NCI-H128 (cell line): ENCODE measurements around the gene MLLT10.
"Not testable (repeated sequence)": the region's sequence is repeated elsewhere in the genome, so short reads cannot be mapped to it uniquely, and the experiment has no call there.

Experiments used
- DNase-seq: peaks from one replicate; lab custom pipeline; 2025; ENCODE audit not compliant: unreplicated experiment; lab: John Stamatoyannopoulos, UW

MLLT10 gene

GRCh38 chr10:21692916-21693315 lies 158.9 kb downstream of the MLLT10 start:
- no peak for DNase-seq

DNA sequence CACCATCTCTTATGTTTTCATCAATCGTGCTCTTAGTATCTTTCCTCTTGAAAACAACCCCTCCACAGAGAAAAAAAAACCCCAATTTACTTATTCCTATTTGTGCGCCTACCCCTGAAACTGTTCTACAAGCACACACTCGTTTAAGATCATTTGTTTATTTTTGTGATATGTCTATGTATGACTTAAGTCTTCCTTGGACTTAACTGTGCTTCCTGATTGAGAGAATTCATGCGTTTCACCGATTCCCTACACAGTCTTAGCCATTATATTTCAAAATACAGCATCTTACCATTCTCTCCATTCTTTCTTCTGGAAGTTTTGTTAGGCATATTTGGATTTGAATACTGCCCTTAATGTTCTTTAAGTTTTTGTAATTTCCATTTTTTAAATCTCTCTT lies 159.4 kb downstream of the MLLT10 start:
- no peak for DNase-seq

GRCh38 chr10:21694631-21695030 lies 160.6 kb downstream of the MLLT10 start:
- no peak for DNase-seq

- DNase-seq: no peak
These were observed 162.3 kb downstream of the MLLT10 start for GRCh38 chr10:21696302-21696701.

DNA sequence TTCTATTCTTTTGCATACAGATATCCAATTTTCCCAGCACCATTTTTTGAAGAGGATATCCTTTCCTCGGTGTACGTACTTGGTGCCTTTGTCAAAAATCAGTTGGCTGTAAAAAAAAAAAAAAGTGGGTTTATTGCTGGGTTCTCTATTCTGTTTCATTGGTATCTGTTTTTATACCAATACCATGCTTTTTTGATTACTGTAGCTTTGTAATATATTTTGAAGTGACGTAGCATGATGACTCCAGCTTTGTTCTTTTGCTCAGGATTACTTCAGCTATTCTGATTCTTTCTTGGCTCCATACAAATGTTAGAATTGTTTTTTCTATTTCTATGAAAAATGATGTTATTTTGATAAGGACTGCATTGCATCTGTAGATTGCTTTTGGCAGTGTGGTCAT lies 165.5 kb downstream of the MLLT10 start:
- no peak for DNase-seq

DNA sequence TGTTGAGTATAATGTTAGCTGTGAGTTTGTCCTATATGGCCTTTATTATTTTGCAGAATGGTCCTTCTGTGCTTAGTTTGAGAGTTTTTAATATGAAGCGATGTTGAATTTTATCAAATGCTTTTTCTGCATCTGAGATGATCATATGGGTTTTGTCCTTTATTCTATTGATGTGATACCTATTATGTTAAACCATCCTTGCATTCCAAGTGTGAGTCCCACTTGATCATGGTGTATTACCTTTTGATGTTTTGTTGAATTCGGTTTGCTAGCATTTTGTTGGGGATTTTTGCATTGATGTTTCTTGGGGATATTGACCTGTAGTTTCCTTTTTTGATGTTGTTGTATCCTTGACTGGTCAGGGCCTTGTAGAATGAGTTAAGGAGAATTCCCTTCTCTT lies 166.4 kb downstream of the MLLT10 start:
- DNase-seq: no peak

GRCh38 chr10:21702633-21703111 lies 168.6 kb downstream of the MLLT10 start:
- no peak for DNase-seq

GRCh38 chr10:21705142-21705827 lies 171.3 kb downstream of the MLLT10 start:
- no peak for DNase-seq

GRCh38 chr10:21705828-21706176 lies 171.8 kb downstream of the MLLT10 start:
- DNase-seq: no peak

GRCh38 chr10:21707498-21707897 lies 173.5 kb downstream of the MLLT10 start:
- no peak for DNase-seq

- no peak for DNase-seq
These were observed 178.9 kb downstream of the MLLT10 start for GRCh38 chr10:21712975-21713374.

- DNase-seq: no peak
These were observed 181.6 kb downstream of the MLLT10 start for GRCh38 chr10:21715531-21716195.

GRCh38 chr10:21717437-21718054 lies 183.5 kb downstream of the MLLT10 start:
- DNase-seq: not testable (repeated sequence)

DNA sequence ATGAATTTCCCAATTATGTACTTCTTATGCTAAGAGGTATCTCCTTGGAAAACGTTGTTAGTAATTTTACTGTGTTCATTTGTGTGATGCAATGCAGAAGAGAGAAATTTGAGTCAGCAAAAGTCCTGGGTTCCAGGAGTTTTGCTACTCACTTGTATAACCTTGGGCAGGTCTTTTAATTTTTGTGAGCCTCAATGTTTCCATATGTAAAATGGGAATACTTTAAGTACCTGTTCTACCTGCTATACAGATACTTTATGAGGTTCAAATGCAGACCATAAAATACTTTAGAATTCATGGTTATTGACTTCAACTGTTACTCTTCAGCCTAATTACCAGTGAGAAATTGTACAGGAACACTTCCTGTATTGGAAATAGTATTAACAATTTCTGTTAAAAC lies 185.5 kb downstream of the MLLT10 start:
- no peak for DNase-seq

GRCh38 chr10:21720090-21720489 lies 186.1 kb downstream of the MLLT10 start:
- DNase-seq: no peak

GRCh38 chr10:21721000-21721665 lies 187.1 kb downstream of the MLLT10 start:
- no peak for DNase-seq

DNA sequence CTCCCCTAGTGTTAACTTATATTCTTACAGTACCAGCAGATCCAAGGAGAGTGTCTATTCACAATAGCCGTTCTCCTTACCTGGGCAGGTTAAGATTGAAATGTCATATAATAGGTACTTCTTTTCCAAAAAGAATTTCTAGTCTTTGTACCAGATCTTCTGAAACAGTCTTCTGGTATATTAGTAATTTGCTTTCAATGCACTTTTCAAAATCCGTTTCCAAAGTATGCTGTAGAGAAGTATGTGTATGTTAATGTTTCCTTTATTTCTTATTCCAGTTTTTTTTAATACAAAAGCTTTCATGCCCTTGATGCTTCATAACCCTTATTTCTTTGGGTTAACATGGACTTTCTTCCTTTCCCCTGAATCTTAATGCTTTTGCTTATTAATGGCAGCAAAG lies 188.2 kb downstream of the MLLT10 start:
- DNase-seq: no peak

GRCh38 chr10:21724020-21724589 lies 190.1 kb downstream of the MLLT10 start:
- no peak for DNase-seq

- peak; percentile 94 for DNase-seq
These were observed 190.8 kb downstream of the MLLT10 start for GRCh38 chr10:21724687-21725367.

DNA sequence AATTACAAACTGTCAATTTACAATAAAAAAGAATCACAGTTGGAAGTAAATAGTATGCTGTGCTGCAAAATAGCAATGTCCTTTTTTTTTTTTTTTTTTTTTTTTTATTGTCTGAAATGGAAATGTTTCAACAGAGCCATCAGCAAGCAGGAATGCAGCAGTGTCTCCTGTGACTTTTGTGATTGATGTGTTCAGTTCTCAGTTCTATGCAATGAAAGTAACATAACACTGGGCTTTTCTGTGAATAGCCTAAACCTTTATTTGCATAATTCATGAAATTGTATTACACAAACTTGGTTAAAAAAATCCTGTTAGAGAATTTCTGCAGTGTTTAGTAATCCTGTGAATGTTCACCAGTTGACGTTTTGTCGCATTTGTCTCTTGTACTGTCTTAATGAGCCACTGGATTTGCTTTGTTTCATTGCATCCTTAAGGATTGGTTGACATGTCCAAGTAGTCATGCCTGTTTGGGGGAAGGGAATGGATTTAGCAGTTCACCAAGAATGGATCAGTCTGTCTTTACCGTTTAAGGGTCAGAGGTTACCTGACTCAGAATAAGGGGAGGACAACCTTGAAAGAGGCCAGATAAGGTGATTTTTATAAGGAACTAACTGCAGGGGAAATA lies 192.7 kb downstream of the MLLT10 start:
- no peak for DNase-seq
